ENCODE results near the gene STIP1.

DNA sequence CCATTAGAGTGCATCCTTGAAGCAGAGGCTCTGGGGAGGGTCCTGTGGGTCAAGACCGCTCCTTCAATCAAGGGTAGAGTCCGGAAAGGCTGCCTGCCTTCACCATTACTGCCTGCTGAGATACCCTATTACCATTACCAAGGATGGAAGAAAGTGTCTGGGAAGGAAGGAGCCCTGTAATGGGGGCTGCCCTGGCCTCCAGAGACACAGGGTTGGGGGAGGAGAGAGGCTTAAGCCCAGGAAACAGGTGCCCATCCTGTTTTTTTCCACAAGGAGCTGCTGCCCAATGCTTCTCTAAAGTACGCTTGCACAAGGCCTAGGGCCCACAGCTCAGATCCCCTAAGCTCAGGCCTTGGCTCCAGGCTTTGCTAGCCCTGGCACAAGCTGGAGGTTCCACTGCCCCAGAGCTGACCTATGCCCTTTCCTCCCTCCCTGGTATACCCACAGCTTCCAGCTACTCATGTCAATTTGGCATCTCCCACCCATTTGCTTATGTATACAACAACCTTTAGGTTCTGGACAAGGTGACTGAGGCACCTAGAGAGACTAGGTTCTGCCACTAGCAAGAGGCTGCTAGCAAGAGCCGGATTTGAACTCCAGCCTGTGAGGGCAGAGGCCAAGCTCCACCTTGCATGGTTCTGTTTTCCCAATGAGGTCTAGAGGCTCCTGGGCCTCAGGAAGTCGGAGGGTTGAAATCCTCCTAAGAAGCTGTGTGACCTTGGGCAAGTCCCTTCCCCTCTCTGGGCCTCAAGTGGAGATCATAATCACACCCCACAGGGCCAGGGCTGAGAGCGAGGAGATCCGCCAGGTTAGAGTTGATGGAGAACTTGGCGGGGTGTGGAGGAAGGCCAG, 63.8 kb downstream of the STIP1 start:
- TF ChIP-seq POLR2AphosphoS5 (IDR thresholded peaks at IDR 0.05): no peak
- TF ChIP-seq, protein P1, sequence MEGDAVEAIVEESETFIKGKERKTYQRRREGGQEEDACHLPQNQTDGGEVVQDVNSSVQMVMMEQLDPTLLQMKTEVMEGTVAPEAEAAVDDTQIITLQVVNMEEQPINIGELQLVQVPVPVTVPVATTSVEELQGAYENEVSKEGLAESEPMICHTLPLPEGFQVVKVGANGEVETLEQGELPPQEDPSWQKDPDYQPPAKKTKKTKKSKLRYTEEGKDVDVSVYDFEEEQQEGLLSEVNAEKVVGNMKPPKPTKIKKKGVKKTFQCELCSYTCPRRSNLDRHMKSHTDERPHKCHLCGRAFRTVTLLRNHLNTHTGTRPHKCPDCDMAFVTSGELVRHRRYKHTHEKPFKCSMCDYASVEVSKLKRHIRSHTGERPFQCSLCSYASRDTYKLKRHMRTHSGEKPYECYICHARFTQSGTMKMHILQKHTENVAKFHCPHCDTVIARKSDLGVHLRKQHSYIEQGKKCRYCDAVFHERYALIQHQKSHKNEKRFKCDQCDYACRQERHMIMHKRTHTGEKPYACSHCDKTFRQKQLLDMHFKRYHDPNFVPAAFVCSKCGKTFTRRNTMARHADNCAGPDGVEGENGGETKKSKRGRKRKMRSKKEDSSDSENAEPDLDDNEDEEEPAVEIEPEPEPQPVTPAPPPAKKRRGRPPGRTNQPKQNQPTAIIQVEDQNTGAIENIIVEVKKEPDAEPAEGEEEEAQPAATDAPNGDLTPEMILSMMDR (IDR thresholded peaks at IDR 0.05 in 8 of 11, conservative IDR thresholded peaks at IDR 0.05 in 3 of 11): no peak
- TF ChIP-seq POLR2A (IDR thresholded peaks at IDR 0.05): no peak
